GM23338 (cell line): Measurements from ENCODE around the gene OR8K1.

Experiments used
- EZH2 ChIP-seq: fragments of 200-600 bp; sonication (generic); IDR thresholded peaks from one replicate; pipeline ENCODE4 v1.8.0; 2017; ENCODE audit warnings: antibody characterized with exemption, mild to moderate bottlenecking, low read depth; ENCODE audit not compliant: unreplicated experiment
- POLR2AphosphoS5 ChIP-seq: IDR thresholded peaks from 2 replicates; pipeline ENCODE4 v1.6.1; 2016; ENCODE audit warnings: antibody characterized with exemption, low read depth
- REST ChIP-seq: IDR thresholded peaks from one replicate; pipeline ENCODE4 v1.6.1; 2018; ENCODE audit warnings: antibody characterized with exemption; ENCODE audit not compliant: unreplicated experiment
- TF ChIP-seq, protein P1 (sequence below), 2 experiments: fragments of 200-600 bp in 1 of 2; sonication (generic) in 1 of 2; conservative IDR thresholded peaks; 2 replicates each; pipeline versions ENCODE4 v1.5.1 to v1.6.1; 2016 to 2017; ENCODE audit warnings: antibody characterized with exemption in 2 of 2, low read depth in 2 of 2, mild to moderate bottlenecking in 2 of 2, moderate library complexity in 1 of 2

DNA sequence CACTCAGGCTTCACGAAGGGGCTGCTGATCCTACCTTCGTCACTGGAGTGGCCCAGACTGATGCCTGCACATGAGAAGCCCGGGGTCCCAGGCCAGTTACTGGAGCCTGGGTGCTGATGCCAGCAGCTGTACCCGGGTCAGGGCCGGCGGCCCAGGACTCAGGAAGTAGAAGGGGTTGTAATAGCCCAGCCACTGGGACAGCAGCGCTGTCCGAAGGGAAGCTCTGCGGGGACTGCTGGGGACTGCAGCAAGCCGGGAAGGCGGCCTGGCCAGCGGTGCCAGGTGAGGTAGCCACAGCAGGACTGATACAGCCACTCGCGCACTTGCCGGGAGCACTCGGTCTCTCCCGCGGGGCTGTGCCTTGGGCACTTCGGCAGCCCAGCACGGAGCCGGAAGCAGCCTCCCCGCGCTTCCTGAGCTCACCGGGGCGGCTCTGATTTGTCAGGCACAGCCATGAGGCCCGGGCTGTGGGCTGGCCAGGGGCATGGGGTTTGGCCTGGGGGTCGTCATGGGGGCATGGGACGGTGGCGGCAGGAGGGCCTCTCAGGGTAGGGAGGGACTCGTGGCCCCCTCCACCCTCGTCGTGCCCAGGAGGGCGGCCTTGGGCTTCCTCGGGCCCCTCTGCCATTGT lies 13.9 kb upstream of the OR8K1 start:
- TF ChIP-seq EZH2 (no peak), POLR2AphosphoS5 (no peak), REST (no peak)
- TF ChIP-seq, protein P1, sequence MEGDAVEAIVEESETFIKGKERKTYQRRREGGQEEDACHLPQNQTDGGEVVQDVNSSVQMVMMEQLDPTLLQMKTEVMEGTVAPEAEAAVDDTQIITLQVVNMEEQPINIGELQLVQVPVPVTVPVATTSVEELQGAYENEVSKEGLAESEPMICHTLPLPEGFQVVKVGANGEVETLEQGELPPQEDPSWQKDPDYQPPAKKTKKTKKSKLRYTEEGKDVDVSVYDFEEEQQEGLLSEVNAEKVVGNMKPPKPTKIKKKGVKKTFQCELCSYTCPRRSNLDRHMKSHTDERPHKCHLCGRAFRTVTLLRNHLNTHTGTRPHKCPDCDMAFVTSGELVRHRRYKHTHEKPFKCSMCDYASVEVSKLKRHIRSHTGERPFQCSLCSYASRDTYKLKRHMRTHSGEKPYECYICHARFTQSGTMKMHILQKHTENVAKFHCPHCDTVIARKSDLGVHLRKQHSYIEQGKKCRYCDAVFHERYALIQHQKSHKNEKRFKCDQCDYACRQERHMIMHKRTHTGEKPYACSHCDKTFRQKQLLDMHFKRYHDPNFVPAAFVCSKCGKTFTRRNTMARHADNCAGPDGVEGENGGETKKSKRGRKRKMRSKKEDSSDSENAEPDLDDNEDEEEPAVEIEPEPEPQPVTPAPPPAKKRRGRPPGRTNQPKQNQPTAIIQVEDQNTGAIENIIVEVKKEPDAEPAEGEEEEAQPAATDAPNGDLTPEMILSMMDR (conservative IDR thresholded peaks at IDR 0.05; ENCODE audit: low read depth in 2 of 2): no peak
